PC-3 (cell line): ENCODE data around the gene KATNAL1. TPM values are rescaled to one million over a fixed set of nuclear protein-coding genes. Genes with fewer than 3 reads are reported as not detected.

Source experiments
- ATAC-seq: fragments of 200-7000 bp; cut with Tn5 transposase; 2 replicates; pipeline ENCODE4 v1.9.1; 2020; ENCODE audit warnings: mild to moderate bottlenecking, moderate library complexity
- BruUV-seq: library from RNA; stranded (reverse); fragments of 400-500 nt; replicated peaks from 2 replicates; lab custom pipeline; 2021; lab: Mats Ljungman, UMichigan
- CTCF ChIA-PET: fragments of 300-600 bp; sonication (Branson Sonifier 250); formaldehyde crosslinking; loops from one replicate; lab custom pipeline; 2022; ENCODE audit warnings: antibody characterized with exemption; lab: Charles Lee
- POLR2A ChIA-PET: fragments of 300-600 bp; sonication (Branson Sonifier 250); formaldehyde crosslinking; loops from one replicate; lab custom pipeline; 2022; ENCODE audit warnings: antibody characterized with exemption; ENCODE audit not compliant: unreplicated experiment; lab: Charles Lee
- DNase-seq: peaks from one replicate; pipeline ENCODE4 v3.0.0-alpha.2; 2015
- H2AFZ ChIP-seq: fragments of 300-600 bp; sonication (generic); 2 replicates; pipeline ENCODE4 v1.6.0; 2016; ENCODE audit warnings: antibody characterized with exemption, low read length
- H3F3A ChIP-seq: fragments of 300-600 bp; sonication (generic); one replicate; pipeline ENCODE4 v1.6.0; 2017; ENCODE audit warnings: antibody characterized with exemption, low read length, control low read depth, mild to moderate bottlenecking; ENCODE audit not compliant: unreplicated experiment
- H3K27ac ChIP-seq: fragments of 300-600 bp; sonication (generic); 2 replicates; pipeline ENCODE4 v1.5.1; 2016; ENCODE audit warnings: mild to moderate bottlenecking, low read length
- H3K27me3 ChIP-seq: fragments of 300-600 bp; sonication (generic); 2 replicates; pipeline ENCODE4 v1.6.1; 2016; ENCODE audit warnings: low read length, mixed read lengths
- H3K36me3 ChIP-seq: fragments of 300-600 bp; sonication (generic); 2 replicates; pipeline ENCODE4 v1.6.1; 2016; ENCODE audit warnings: low read depth, mixed run types, low read length, mixed read lengths
- H3K4me1 ChIP-seq: fragments of 300-600 bp; sonication (generic); 2 replicates; pipeline ENCODE4 v1.5.1; 2016; ENCODE audit warnings: low read length; ENCODE audit not compliant: insufficient read depth
- H3K4me2 ChIP-seq: fragments of 300-600 bp; sonication (generic); 2 replicates; pipeline ENCODE4 v1.6.0; 2016; ENCODE audit warnings: low read length
- H3K4me3 ChIP-seq: fragments of 300-600 bp; sonication (generic); 2 replicates; pipeline ENCODE4 v1.5.1; 2016; ENCODE audit warnings: mild to moderate bottlenecking, low read length, mixed read lengths
- H3K79me2 ChIP-seq: fragments of 300-600 bp; sonication (generic); 2 replicates; pipeline ENCODE4 v1.6.1; 2017; ENCODE audit warnings: low read length, mixed read lengths
- H3K9ac ChIP-seq: fragments of 300-600 bp; sonication (generic); 2 replicates; pipeline ENCODE4 v1.6.0; 2016; ENCODE audit warnings: mild to moderate bottlenecking, low read length
- H3K9me2 ChIP-seq: fragments of 300-600 bp; sonication (generic); replicated peaks from 2 replicates; pipeline ENCODE4 v1.6.1; 2016; ENCODE audit warnings: mixed run types, low read length, mixed read lengths
- H3K9me3 ChIP-seq: fragments of 300-600 bp; sonication (generic); 2 replicates; pipeline ENCODE4 v1.6.1; 2016; ENCODE audit warnings: low read length, mixed read lengths
- H4K20me1 ChIP-seq: fragments of 300-600 bp; sonication (generic); 2 replicates; pipeline ENCODE4 v1.6.1; 2016; ENCODE audit warnings: low read length, mixed read lengths
- EZH2 ChIP-seq: fragments of 300-600 bp; sonication (generic); IDR thresholded peaks from one replicate; pipeline ENCODE4 v1.6.1; 2017; ENCODE audit warnings: antibody characterized with exemption, mild to moderate bottlenecking, low read length; ENCODE audit not compliant: unreplicated experiment
- EZH2phosphoT487 ChIP-seq: fragments of 300-600 bp; sonication (generic); IDR thresholded peaks from 2 replicates; pipeline ENCODE4 v1.6.1; 2018; ENCODE audit warnings: mild to moderate bottlenecking, antibody characterized with exemption, low read length, borderline replicate concordance
- intact Hi-C: fragments of 100-400 bp; cut with micrococcal nuclease; formaldehyde crosslinking; loops from 2 replicates; pipeline ENCODE4 v1.9.0; 2023
- total RNA-seq: library from RNA; depleted of rRNA; stranded (reverse); fragments of >200 nt; gene quantifications from 2 replicates; pipeline ENCODE4 v1.2.3, GENCODE V29; 2014
- TF ChIP-seq, protein P1 (sequence below): fragments of 300-600 bp; sonication (generic); conservative IDR thresholded peaks from 2 replicates; pipeline ENCODE4 v1.5.1; 2017; ENCODE audit warnings: antibody characterized with exemption, low read depth, mild to moderate bottlenecking, low read length

KATNAL1 gene
- total RNA-seq, 1 experiment from 2014 or later = 4.3 TPM

DNA sequence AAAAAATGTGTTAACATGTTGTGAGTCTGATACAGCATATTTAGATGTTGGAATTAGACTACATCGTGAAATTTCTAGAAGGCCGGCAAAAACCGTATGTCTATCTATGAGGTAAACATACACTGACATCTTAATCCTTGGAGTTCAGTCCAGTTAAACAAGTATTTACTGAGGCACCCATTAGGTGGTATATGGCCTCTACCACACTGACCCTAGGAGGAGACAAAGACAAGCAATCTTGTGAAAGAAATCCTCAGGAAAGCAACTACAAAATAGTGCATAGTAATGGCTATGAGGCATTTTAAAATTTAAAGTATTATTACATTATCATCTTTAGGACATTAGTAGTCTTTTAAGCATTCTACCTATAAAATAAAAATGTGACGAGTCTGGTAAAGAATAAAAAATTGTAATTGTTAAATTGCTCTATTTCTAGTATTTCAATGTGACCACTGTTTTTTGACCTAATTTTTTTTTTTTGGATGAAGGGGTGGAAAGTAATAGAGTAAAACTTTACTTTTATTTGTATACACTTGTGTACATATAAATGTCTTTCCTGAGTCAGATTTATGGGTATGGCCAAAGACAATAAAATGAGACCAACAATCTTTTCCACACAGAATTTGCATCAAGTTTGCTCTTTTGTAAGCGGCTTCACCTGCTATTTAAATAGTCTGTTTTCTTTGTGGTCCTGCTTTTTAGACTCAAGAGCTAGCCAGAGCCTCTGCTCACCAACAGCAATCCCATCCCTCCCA is 50.5 kb downstream of the KATNAL1 start:
- Histone ChIP-seq H3K79me2 (no peaks in the 10 kb centered on the region), H3K36me3 (no peaks in the 10 kb centered on the region), H3K4me1 (no peaks in the 10 kb centered on the region), H3K9me3 (no peaks in the 10 kb centered on the region), H3K4me3 (no peak overlapping the region), H3K27me3 (no peaks in the 10 kb centered on the region), H3K9me2 (no peaks in the 10 kb centered on the region), H4K20me1 (no peaks in the 10 kb centered on the region), H3K9ac (no peak overlapping the region), H2AFZ (no peak overlapping the region), H3K4me2 (no peak overlapping the region), H3K27ac (no peak overlapping the region), H3F3A (no peaks in the 10 kb centered on the region)
- TF ChIP-seq, protein P1, sequence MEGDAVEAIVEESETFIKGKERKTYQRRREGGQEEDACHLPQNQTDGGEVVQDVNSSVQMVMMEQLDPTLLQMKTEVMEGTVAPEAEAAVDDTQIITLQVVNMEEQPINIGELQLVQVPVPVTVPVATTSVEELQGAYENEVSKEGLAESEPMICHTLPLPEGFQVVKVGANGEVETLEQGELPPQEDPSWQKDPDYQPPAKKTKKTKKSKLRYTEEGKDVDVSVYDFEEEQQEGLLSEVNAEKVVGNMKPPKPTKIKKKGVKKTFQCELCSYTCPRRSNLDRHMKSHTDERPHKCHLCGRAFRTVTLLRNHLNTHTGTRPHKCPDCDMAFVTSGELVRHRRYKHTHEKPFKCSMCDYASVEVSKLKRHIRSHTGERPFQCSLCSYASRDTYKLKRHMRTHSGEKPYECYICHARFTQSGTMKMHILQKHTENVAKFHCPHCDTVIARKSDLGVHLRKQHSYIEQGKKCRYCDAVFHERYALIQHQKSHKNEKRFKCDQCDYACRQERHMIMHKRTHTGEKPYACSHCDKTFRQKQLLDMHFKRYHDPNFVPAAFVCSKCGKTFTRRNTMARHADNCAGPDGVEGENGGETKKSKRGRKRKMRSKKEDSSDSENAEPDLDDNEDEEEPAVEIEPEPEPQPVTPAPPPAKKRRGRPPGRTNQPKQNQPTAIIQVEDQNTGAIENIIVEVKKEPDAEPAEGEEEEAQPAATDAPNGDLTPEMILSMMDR = no peak; the same call in 1 of the 2 replicates
- TF ChIP-seq EZH2 (no peak), EZH2phosphoT487 (no peak)
- CTCF ChIA-PET = interaction anchor here (0.7 kb wide), 2 partner anchors 539 to 692 kb away, joined by 3 to 4 read pairs; no protein-coding TSS in a partner anchor
- DNase-seq = no peak
- ATAC-seq = peak; percentile 66
- no TSS peak for BruUV-seq
- POLR2A ChIA-PET = no interaction called here
- intact Hi-C loops = loop anchor here (1.0 to 10.0 kb wide), 4 partner anchors 50 to 318 kb away; partner anchors contain the start of gene KATNAL1

DNA sequence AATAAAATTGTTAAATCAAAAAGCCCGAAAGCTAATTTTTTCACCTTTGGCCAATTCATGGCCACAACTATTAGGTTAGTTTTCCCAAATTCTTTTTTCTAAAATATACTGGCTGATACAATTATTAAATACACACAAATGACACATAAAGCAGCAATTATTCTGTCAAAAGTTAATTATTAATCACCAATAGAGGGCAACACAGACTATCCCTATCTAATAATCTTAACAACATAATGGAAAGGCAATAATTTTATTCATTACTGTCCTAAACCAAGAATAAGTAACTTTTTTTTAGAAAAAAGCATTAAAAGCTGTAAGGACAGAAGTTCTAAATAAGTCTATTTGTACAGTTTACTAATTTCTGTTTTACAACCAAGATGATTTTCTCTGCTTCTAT is 51.7 kb downstream of the KATNAL1 start:
- H2AFZ ChIP-seq = no peak overlapping the region
- no peaks in the 10 kb centered on the region for H4K20me1 ChIP-seq
- H3K79me2 ChIP-seq = no peaks in the 10 kb centered on the region
- ATAC-seq = no peak
- no TSS peak for BruUV-seq
- H3K9ac ChIP-seq = no peak overlapping the region
- no peak overlapping the region for H3K27ac ChIP-seq
- no peak overlapping the region for H3K4me3 ChIP-seq
- no peaks in the 10 kb centered on the region for H3K27me3 ChIP-seq
- DNase-seq = no peak
- no peaks in the 10 kb centered on the region for H3F3A ChIP-seq
- no peaks in the 10 kb centered on the region for H3K4me1 ChIP-seq
- no peaks in the 10 kb centered on the region for H3K36me3 ChIP-seq
- ChIA-PET POLR2A (no interaction called here), CTCF (interaction anchor here (0.6 to 0.7 kb wide), 2 partner anchors 62 to 113 kb away, joined by 4 to 5 read pairs; no protein-coding TSS in a partner anchor)
- TF ChIP-seq, protein P1 = peak; percentile 28; the same call in 1 of the 2 replicates
- TF ChIP-seq EZH2 = no peak
- H3K4me2 ChIP-seq = no peak overlapping the region
- no peaks in the 10 kb centered on the region for H3K9me2 ChIP-seq
- intact Hi-C loops = loop anchor here (1.0 to 10.0 kb wide), 4 partner anchors 52 to 319 kb away; partner anchors contain the start of gene KATNAL1
- no peaks in the 10 kb centered on the region for H3K9me3 ChIP-seq

DNA sequence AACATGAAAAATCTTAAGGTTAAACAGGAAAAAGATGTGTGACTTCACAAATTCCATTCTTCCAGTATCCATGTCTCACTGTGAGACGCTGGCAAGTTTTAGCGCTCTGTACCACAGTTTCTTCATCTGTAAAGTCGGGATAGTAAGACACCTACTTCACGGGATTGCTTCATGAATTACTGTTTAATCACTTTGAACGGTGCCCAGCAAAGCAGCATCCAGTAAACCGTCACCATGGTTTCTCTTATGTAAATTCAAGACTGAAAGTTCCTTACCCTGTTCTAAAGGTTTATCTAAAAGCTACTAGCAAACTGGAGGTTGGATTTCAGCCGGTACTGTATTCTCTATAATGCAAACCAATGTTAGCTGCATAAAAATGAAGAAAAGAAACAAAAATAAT is 53.5 kb downstream of the KATNAL1 start:
- H3K27me3 ChIP-seq = no peaks in the 10 kb centered on the region
- ATAC-seq (no peak), DNase-seq (no peak)
- no peaks in the 10 kb centered on the region for H3K9me2 ChIP-seq
- CTCF ChIA-PET = no interaction called here
- no peaks in the 10 kb centered on the region for H4K20me1 ChIP-seq
- no peak overlapping the region for H3K27ac ChIP-seq
- POLR2A ChIA-PET = no interaction called here
- no peaks in the 10 kb centered on the region for H3K79me2 ChIP-seq
- no peaks in the 10 kb centered on the region for H3K9me3 ChIP-seq
- H2AFZ ChIP-seq = no peak overlapping the region
- no TSS peak for BruUV-seq
- H3K36me3 ChIP-seq = no peaks in the 10 kb centered on the region
- no peaks in the 10 kb centered on the region for H3F3A ChIP-seq
- intact Hi-C loops = loop anchor here (10.0 kb wide), 1 partner anchor 321 kb away; no protein-coding TSS in a partner anchor
- H3K4me2 ChIP-seq = no peak overlapping the region
- H3K9ac ChIP-seq = no peak overlapping the region
- no peaks in the 10 kb centered on the region for H3K4me1 ChIP-seq
- no peak overlapping the region for H3K4me3 ChIP-seq
- TF ChIP-seq, protein P1 = no peak
- TF ChIP-seq EZH2 (no peak), EZH2phosphoT487 (no peak)
